ENCODE results near the gene PLA2G15. TPM values are rescaled to one million over a fixed set of nuclear protein-coding genes. Genes with fewer than 3 reads are reported as not detected.

The PLA2G15 gene
- total RNA-seq, 4 donors from 2014 or later, result 24.0 to 42.9 (median 31.1) TPM

DNA sequence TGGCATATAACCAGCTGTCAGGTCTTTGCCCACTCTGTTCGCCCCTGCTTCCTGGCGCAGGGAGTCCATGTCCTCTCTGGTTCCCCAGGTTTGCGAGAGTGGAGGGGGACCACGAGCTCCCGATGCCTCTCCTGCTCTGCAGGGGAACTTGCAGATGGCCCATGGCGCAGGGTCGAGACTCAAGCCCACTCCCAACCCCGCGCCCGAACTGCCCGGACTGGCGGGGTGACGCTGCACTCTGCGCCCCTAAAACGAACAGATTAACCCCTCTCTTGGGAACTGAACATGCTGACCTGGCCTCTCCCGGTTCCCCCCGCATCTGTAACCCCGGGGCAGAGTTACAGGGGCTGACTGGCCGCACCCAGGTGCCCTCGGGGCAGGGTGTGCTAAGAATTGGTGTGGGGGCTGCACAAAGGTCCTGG, 681 bp upstream of the PLA2G15 start:
- no peak for ATAC-seq (ENCODE audit: low FRiP score)
- DNase-seq (ENCODE audit: low spot score), result no peak
- TF ChIP-seq, protein P1, sequence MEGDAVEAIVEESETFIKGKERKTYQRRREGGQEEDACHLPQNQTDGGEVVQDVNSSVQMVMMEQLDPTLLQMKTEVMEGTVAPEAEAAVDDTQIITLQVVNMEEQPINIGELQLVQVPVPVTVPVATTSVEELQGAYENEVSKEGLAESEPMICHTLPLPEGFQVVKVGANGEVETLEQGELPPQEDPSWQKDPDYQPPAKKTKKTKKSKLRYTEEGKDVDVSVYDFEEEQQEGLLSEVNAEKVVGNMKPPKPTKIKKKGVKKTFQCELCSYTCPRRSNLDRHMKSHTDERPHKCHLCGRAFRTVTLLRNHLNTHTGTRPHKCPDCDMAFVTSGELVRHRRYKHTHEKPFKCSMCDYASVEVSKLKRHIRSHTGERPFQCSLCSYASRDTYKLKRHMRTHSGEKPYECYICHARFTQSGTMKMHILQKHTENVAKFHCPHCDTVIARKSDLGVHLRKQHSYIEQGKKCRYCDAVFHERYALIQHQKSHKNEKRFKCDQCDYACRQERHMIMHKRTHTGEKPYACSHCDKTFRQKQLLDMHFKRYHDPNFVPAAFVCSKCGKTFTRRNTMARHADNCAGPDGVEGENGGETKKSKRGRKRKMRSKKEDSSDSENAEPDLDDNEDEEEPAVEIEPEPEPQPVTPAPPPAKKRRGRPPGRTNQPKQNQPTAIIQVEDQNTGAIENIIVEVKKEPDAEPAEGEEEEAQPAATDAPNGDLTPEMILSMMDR (IDR thresholded peaks at IDR 0.05), result no peak

DNA sequence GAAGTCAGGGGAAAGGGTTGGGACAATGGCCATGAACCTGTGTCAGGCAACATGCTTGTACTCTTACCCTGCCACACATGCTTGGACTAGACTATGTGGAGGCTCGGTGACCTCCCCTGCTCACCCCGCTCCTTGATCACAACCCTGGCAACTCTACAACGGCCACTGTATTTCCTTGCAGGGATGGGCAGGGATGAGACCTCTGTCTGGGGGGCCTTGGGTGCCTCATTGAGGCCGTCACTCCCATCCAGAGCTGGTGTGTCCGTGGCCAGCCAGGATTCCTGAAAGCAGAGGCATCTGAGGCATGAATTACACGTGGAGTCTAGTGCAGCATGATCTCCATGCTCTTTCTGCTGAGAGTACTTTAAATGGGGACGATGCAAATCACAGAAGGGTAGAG, 948 bp downstream of the PLA2G15 start:
- ATAC-seq (ENCODE audit: low FRiP score) (no peak), DNase-seq (ENCODE audit: low spot score) (no peak)
- TF ChIP-seq, protein P1 (IDR thresholded peaks at IDR 0.05), result no peak

DNA sequence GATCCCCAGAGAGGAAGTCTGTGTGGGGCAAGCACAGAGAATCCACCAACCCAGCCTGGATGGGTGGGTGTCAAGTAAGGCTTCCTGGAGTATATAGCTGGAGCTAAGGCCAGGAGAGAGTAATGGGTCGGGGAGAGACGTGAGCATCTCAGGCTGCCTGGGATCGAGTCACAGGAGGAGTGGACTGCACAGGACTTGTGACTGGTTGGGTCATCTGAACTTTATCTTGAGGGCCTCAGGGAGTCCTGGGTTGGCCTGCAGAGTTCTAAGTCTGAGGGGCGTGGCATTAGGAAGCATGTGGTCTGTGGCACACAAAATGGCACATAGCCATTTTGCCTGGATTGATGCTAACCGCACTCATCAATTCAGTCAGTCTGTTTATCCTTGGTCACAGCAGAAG, 1.5 kb downstream of the PLA2G15 start:
- no peak for DNase-seq (ENCODE audit: low spot score)
- TF ChIP-seq, protein P1 (IDR thresholded peaks at IDR 0.05), result no peak
- no peak for ATAC-seq (ENCODE audit: low FRiP score)

DNA sequence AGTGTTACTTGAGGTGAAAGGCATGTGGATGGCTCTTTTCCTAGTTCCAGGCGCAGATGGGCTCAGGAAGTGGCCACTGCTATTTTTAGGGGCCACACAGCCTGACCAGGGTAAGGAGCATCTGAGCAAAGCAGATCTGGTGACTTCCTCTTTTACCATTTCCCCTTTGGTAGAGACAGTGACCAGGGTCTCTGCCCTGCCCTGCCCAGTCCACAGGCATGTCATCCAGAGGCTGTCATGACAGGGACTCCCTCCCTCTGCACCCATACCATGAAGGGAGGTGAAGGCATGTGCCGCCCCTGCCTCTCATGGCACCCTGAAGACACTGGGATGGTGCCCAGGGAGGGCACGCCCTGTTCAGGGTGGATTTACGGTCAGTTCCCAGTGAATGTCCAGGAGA, 2.2 kb downstream of the PLA2G15 start:
- no peak for ATAC-seq (ENCODE audit: low FRiP score)
- TF ChIP-seq, protein P1 (IDR thresholded peaks at IDR 0.05), result no peak
- DNase-seq (ENCODE audit: low spot score), result no peak

DNA sequence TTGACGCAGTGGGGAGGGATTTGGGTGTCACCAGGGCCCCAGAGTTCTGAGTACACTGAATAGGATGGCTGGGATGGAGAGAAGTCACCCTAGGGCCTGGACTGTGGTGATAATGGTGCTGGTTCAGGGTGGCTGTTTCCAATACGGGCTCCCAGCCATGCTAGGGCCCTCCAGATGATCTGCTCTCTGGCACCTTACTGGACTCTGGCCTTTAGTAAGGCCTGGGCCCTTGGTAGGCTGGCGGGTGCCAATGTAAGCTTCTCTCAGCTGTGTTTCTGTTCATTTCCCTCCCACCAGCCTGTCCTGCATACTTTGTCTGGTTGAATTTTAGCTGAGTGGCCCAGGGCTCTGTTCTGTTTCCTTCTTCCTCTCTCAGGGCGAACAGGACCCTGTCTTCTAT, 2.8 kb downstream of the PLA2G15 start:
- no peak for DNase-seq (ENCODE audit: low spot score)
- TF ChIP-seq, protein P1 (IDR thresholded peaks at IDR 0.05), result no peak
- no peak for ATAC-seq (ENCODE audit: low FRiP score)

DNA sequence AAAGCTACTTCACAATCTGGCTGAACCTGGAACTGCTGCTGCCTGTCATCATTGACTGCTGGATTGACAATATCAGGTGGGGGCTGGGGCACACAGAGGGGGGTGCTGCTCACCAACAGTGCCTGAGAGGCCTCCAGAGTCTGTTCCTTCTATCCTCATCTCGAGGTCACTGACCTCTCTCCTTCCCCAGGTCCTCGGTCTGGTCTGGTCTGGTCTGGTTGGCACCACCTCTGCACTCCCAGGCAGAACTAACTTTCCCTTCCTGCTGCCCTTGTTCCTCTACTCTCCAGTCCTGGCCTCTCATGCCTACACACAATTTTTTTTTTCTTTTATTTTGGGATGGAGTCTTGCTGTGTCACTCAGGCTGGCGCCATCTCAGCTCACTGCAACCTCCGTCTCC, 4.2 kb downstream of the PLA2G15 start:
- DNase-seq (ENCODE audit: low spot score) (no peak), ATAC-seq (ENCODE audit: low FRiP score) (no peak)
- TF ChIP-seq, protein P1 (IDR thresholded peaks at IDR 0.05), result no peak

DNA sequence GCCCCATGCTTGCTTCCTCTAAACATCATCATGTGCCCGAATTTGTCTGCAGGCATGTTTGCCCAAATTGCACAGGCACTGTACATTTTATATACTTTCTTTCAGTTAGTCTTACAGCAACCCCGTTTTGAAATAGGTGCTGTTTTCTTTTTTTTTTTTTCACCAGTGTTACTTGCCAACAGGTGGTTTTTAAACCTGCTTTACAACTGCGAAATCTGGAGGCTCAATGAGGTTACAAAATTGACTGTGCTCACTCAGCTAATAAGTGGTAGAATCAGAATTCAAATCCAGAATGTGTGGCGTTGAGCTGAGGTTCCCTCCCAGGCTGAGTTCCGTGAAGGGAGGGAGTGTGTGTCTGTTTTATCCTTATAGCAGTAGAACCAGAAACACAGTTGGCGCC, 5.8 kb downstream of the PLA2G15 start:
- no peak for ATAC-seq (ENCODE audit: low FRiP score)

More for the DNA sequence above, 5.8 kb downstream of the PLA2G15 start:
- TF ChIP-seq, protein P1 (IDR thresholded peaks at IDR 0.05), result no peak
- no peak for DNase-seq (ENCODE audit: low spot score)

All from omental fat pad (tissue), 4 donors.